CD4-positive, alpha-beta T cell treated with Interleukin-4 for 1 hour (primary cell): Measurements from ENCODE around the gene ANKRD40.

Experiments used
- DNase-seq, 2 donors: peaks; one replicate each; pipeline ENCODE4 v3.0.0-alpha.2; 2020 to 2022

ANKRD40 gene

GRCh38 chr17:50668025-50668837 is 39.5 kb downstream of the ANKRD40 start:
- DNase-seq: no peak

GRCh38 chr17:50667259-50668024 is 40.3 kb downstream of the ANKRD40 start:
- no peak for DNase-seq

GRCh38 chr17:50666316-50666715 is 41.4 kb downstream of the ANKRD40 start:
- DNase-seq: no peak

GRCh38 chr17:50665838-50666237 is 41.9 kb downstream of the ANKRD40 start:
- DNase-seq: no peak

- no peak for DNase-seq
Measured at GRCh38 chr17:50664788-50665458, 42.8 kb downstream of the ANKRD40 start.

- no peak for DNase-seq
Measured at GRCh38 chr17:50663812-50664374, 43.8 kb downstream of the ANKRD40 start.

GRCh38 chr17:50662632-50663225 is 45.0 kb downstream of the ANKRD40 start:
- no peak for DNase-seq

GRCh38 chr17:50661795-50662391 is 45.8 kb downstream of the ANKRD40 start:
- peak in 1 of 2 donors; percentile 50 for DNase-seq

GRCh38 chr17:50661348-50661747 is 46.4 kb downstream of the ANKRD40 start:
- no peak for DNase-seq

GRCh38 chr17:50660887-50661345 is 46.8 kb downstream of the ANKRD40 start:
- DNase-seq: no peak

- DNase-seq: no peak
Measured at GRCh38 chr17:50660042-50660886, 47.5 kb downstream of the ANKRD40 start.

- DNase-seq: no peak
Measured at GRCh38 chr17:50659179-50659578, 48.5 kb downstream of the ANKRD40 start.

GRCh38 chr17:50658616-50659015 is 49.1 kb downstream of the ANKRD40 start:
- DNase-seq: no peak

- no peak for DNase-seq
Measured at GRCh38 chr17:50657627-50658026, 50.1 kb downstream of the ANKRD40 start.

- no peak for DNase-seq
Measured at GRCh38 chr17:50657054-50657453, 50.7 kb downstream of the ANKRD40 start.

- no peak for DNase-seq
Measured at GRCh38 chr17:50656509-50656908, 51.2 kb downstream of the ANKRD40 start.

- DNase-seq: no peak
Measured at GRCh38 chr17:50653738-50654137, 54.0 kb downstream of the ANKRD40 start.

GRCh38 chr17:50651661-50652060 is 56.1 kb downstream of the ANKRD40 start:
- no peak for DNase-seq

- no peak for DNase-seq
Measured at GRCh38 chr17:50649042-50649908, 58.4 kb downstream of the ANKRD40 start.

GRCh38 chr17:50647187-50647586 is 60.5 kb downstream of the ANKRD40 start:
- no peak for DNase-seq
